Mucosa of gallbladder (tissue), 1 donor: ENCODE data around the gene TRAFD1. TPM values are rescaled to one million over a fixed set of nuclear protein-coding genes. Genes with fewer than 3 reads are reported as not detected.
"Not testable (repeated sequence)": the region's sequence is repeated elsewhere in the genome, so short reads cannot be mapped to it uniquely, and the experiment has no call there.

Experiments
- DNase-seq: peaks from one replicate; pipeline ENCODE4 v3.0.0-alpha.2; 2020; ENCODE audit warnings: low spot score
- total RNA-seq: library from RNA; stranded (reverse); gene quantifications from one replicate; pipeline ENCODE4 v1.2.1, GENCODE V29; 2021
- donor health status: DM: no; HTN: no; CAD: no.

Gene TRAFD1
- 28.1 TPM for total RNA-seq

GRCh38 chr12:112125250-112125999, at the start of gene TRAFD1:
Gene TRAFD1 (plus strand): TSS chr12:112125560. CDS start chr12:112130523, 4,963 bp downstream.
- DNase-seq: peak; percentile 97

- DNase-seq: no peak
These were observed 38.1 kb upstream of the TRAFD1 start for GRCh38 chr12:112087055-112087850.

GRCh38 chr12:112087851-112088250, 37.5 kb upstream of the TRAFD1 start:
- DNase-seq: no peak

- no peak for DNase-seq
These were observed 33.8 kb upstream of the TRAFD1 start for GRCh38 chr12:112091563-112091962.

- no peak for DNase-seq
These were observed 29.3 kb upstream of the TRAFD1 start for GRCh38 chr12:112096070-112096469.

GRCh38 chr12:112096667-112097066, 28.7 kb upstream of the TRAFD1 start:
- no peak for DNase-seq

- no peak for DNase-seq
These were observed 27.7 kb upstream of the TRAFD1 start for GRCh38 chr12:112097641-112098040.

GRCh38 chr12:112100500-112100899, 24.9 kb upstream of the TRAFD1 start:
- not testable (repeated sequence) for DNase-seq

GRCh38 chr12:112102127-112102526, 23.2 kb upstream of the TRAFD1 start:
- no peak for DNase-seq

- not testable (repeated sequence) for DNase-seq
These were observed 22.6 kb upstream of the TRAFD1 start for GRCh38 chr12:112102746-112103145.

- DNase-seq: no peak
These were observed 21.4 kb upstream of the TRAFD1 start for GRCh38 chr12:112103758-112104503.

- DNase-seq: no peak
These were observed 19.5 kb upstream of the TRAFD1 start for GRCh38 chr12:112105891-112106290.

GRCh38 chr12:112107306-112108201, 17.8 kb upstream of the TRAFD1 start:
- DNase-seq: no peak

GRCh38 chr12:112108202-112109079, 16.9 kb upstream of the TRAFD1 start, which contains the start of gene NAA25:
Gene NAA25 (minus strand): TSS chr12:112108783. CDS start chr12:112108773, 10 bp downstream.
- DNase-seq: peak; percentile 88

- DNase-seq: not testable (repeated sequence)
These were observed 14.3 kb upstream of the TRAFD1 start for GRCh38 chr12:112110787-112111662.

- no peak for DNase-seq
These were observed 13.4 kb upstream of the TRAFD1 start for GRCh38 chr12:112111931-112112330.

- DNase-seq: no peak
These were observed 12.8 kb upstream of the TRAFD1 start for GRCh38 chr12:112112409-112113133.
